NCI-H2227 treated with DMSO at 0.1 percent for 48 hours (cell line): ENCODE results near the gene ADH4.
A peak's percentile ranks its signal among the peaks of the same experiment; 100 is the strongest.
"Not testable (repeated sequence)": the region's sequence is repeated elsewhere in the genome, so short reads cannot be mapped to it uniquely, and the experiment has no call there.

Source experiments
- DNase-seq: peaks from one replicate; lab custom pipeline; 2025; lab: John Stamatoyannopoulos, UW

Gene ADH4

GRCh38 chr4:99134586-99134985 lies 9.5 kb downstream of the ADH4 start:
- DNase-seq: no peak

- no peak for DNase-seq
These were observed 12.7 kb downstream of the ADH4 start for GRCh38 chr4:99131378-99131777.

GRCh38 chr4:99126376-99126775 lies 17.7 kb downstream of the ADH4 start:
- no peak for DNase-seq

GRCh38 chr4:99121008-99121407 lies 23.1 kb downstream of the ADH4 start:
- DNase-seq: no peak

- no peak for DNase-seq
These were observed 23.6 kb downstream of the ADH4 start for GRCh38 chr4:99120501-99120900.

GRCh38 chr4:99117876-99118693 lies 26.0 kb downstream of the ADH4 start:
- no peak for DNase-seq

- DNase-seq: not testable (repeated sequence)
These were observed 26.8 kb downstream of the ADH4 start for GRCh38 chr4:99117122-99117841.

GRCh38 chr4:99109286-99109685 lies 34.8 kb downstream of the ADH4 start:
- DNase-seq: not testable (repeated sequence)

- no peak for DNase-seq
These were observed 39.9 kb downstream of the ADH4 start for GRCh38 chr4:99104153-99104552.

GRCh38 chr4:99103166-99103565 lies 40.9 kb downstream of the ADH4 start:
- DNase-seq: no peak

- DNase-seq: no peak
These were observed 41.5 kb downstream of the ADH4 start for GRCh38 chr4:99102634-99103033.

GRCh38 chr4:99100876-99101275 lies 43.2 kb downstream of the ADH4 start:
- DNase-seq: no peak

- DNase-seq: not testable (repeated sequence)
These were observed 44.3 kb downstream of the ADH4 start for GRCh38 chr4:99099814-99100213.

- DNase-seq: no peak
These were observed 44.8 kb downstream of the ADH4 start for GRCh38 chr4:99099311-99099710.

GRCh38 chr4:99091841-99092240 lies 52.3 kb downstream of the ADH4 start:
- not testable (repeated sequence) for DNase-seq

GRCh38 chr4:99091216-99091575 lies 52.9 kb downstream of the ADH4 start:
- DNase-seq: no peak

- DNase-seq: no peak
These were observed 53.4 kb downstream of the ADH4 start for GRCh38 chr4:99090481-99091215.

- peak; percentile 72 for DNase-seq
These were observed 55.4 kb downstream of the ADH4 start, which contains the start of gene ADH5 for GRCh38 chr4:99088481-99089365. Gene ADH5, minus strand, starts transcription at chr4:99088788. Its CDS starts 88 bp downstream, at chr4:99088700.

GRCh38 chr4:99088023-99088449 lies 56.1 kb downstream of the ADH4 start:
- DNase-seq: peak; percentile 55

GRCh38 chr4:99084595-99084994 lies 59.5 kb downstream of the ADH4 start:
- DNase-seq: no peak

- no peak for DNase-seq
These were observed 61.9 kb downstream of the ADH4 start for GRCh38 chr4:99082192-99082591.

GRCh38 chr4:99080869-99081268 lies 63.2 kb downstream of the ADH4 start:
- not testable (repeated sequence) for DNase-seq
